Breast epithelium (tissue), 4 donors: Measurements from ENCODE around the gene PRR12. TPM values are rescaled to one million over a fixed set of nuclear protein-coding genes. Genes with fewer than 3 reads are reported as not detected.

Source experiments
- DNase-seq, 2 donors: peaks; one replicate each; pipeline ENCODE4 v3.0.0-alpha.2; 2019; ENCODE audit warnings: low spot score in 2 of 2
- H3K27ac ChIP-seq, 2 donors: fragments of 200-600 bp; sonication (generic) in 1 of 2; one replicate each; pipeline ENCODE4 v1.5.1; 2016 to 2019; ENCODE audit warnings: mild to moderate bottlenecking in 1 of 2
- H3K27me3 ChIP-seq, 2 donors: fragments of 200-600 bp; sonication (generic) in 1 of 2; one replicate each; pipeline versions ENCODE4 v1.5.1 to v1.6.0; 2017 to 2019; ENCODE audit warnings: control low read depth in 1 of 2, mild to moderate bottlenecking in 1 of 2
- H3K36me3 ChIP-seq: fragments of 200-600 bp; one replicate; pipeline ENCODE4 v1.5.1; 2019
- H3K4me1 ChIP-seq, 2 donors: fragments of 200-600 bp; sonication (generic); one replicate each; pipeline ENCODE4 v1.5.1; 2016 to 2019; ENCODE audit warnings: control low read depth in 1 of 2
- H3K4me3 ChIP-seq, 3 donors: fragments of 200-600 bp; sonication (generic); 1 replicate in 2 of 3; 2 replicates in 1 of 3; pipeline ENCODE4 v1.5.1; 2016 to 2019; ENCODE audit warnings: mild to moderate bottlenecking in 3 of 3, moderate library complexity in 2 of 3
- H3K9me3 ChIP-seq, 2 donors: fragments of 200-600 bp; sonication (generic) in 1 of 2; one replicate each; pipeline ENCODE4 v1.5.1; 2016 to 2019; ENCODE audit warnings: control low read depth in 1 of 2
- POLR2A ChIP-seq: fragments of 450-650 bp; IDR thresholded peaks from one replicate; pipeline ENCODE4 v1.6.1; 2016; ENCODE audit warnings: antibody characterized with exemption, mild to moderate bottlenecking, moderate library complexity
- POLR2AphosphoS5 ChIP-seq, 3 donors: sonication (generic); formaldehyde crosslinking; IDR thresholded peaks; one replicate each; pipeline ENCODE4 v1.6.1; 2017; ENCODE audit warnings: antibody characterized with exemption in 3 of 3
- intact Hi-C: fragments of 100-400 bp; cut with DNase I; formaldehyde crosslinking; loops from one replicate; pipeline ENCODE4 v1.15.1; 2023; ENCODE audit warnings: low total_unique reads
- total RNA-seq, 3 donors: library from RNA; depleted of rRNA; stranded (reverse); fragments of >200 nt; gene quantifications; one replicate each; pipeline ENCODE4 v1.1.0, GENCODE V29; 2016
- TF ChIP-seq, protein P1 (sequence below), 3 donors: fragments of 450-650 bp; IDR thresholded peaks; one replicate each; pipeline ENCODE4 v1.5.1; 2016 to 2017; ENCODE audit warnings: antibody characterized with exemption in 3 of 3, mild to moderate bottlenecking in 3 of 3, moderate library complexity in 3 of 3

PRR12 gene
- total RNA-seq, 3 donors from 2014 or later, result 6.2 to 8.8 (median 6.3) TPM

DNA sequence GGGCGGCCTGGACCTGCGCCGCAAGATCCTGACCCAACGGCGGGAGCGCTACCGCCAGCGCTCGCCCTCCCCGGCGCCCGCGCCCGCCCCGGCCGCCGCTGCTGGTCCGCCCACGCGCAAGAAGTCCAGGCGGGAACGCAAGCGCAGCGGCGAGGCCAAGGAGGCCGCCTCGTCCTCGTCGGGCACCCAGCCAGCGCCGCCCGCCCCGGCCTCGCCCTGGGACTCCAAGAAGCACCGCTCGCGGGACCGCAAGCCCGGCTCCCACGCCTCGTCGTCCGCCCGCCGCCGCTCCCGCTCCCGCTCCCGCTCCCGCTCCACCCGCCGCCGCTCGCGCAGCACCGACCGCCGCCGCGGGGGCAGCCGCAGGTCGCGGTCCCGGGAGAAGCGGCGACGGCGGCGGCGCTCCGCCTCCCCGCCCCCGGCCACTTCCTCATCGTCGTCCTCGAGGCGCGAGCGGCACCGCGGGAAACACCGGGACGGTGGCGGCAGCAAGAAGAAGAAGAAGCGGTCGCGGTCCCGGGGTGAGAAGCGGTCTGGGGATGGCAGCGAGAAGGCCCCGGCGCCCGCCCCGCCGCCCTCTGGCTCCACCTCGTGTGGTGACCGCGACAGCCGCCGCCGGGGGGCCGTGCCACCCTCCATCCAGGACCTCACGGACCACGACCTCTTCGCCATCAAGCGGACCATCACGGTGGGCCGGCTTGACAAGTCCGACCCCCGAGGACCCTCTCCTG lies 61.0 kb downstream of the PRR12 start:
- DNase-seq, result no peak
- H3K4me1 ChIP-seq, result no peaks in the 10 kb centered on the region
- H3K4me3 ChIP-seq, result no peak overlapping the region
- peaks cover 16% of the 10 kb centered on the region for H3K36me3 ChIP-seq
- TF ChIP-seq POLR2AphosphoS5 (IDR thresholded peaks at IDR 0.05) (no peak), POLR2A (no peak)
- TF ChIP-seq, protein P1, sequence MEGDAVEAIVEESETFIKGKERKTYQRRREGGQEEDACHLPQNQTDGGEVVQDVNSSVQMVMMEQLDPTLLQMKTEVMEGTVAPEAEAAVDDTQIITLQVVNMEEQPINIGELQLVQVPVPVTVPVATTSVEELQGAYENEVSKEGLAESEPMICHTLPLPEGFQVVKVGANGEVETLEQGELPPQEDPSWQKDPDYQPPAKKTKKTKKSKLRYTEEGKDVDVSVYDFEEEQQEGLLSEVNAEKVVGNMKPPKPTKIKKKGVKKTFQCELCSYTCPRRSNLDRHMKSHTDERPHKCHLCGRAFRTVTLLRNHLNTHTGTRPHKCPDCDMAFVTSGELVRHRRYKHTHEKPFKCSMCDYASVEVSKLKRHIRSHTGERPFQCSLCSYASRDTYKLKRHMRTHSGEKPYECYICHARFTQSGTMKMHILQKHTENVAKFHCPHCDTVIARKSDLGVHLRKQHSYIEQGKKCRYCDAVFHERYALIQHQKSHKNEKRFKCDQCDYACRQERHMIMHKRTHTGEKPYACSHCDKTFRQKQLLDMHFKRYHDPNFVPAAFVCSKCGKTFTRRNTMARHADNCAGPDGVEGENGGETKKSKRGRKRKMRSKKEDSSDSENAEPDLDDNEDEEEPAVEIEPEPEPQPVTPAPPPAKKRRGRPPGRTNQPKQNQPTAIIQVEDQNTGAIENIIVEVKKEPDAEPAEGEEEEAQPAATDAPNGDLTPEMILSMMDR (IDR thresholded peaks at IDR 0.05), result no peak
- no peak overlapping the region for H3K27ac ChIP-seq
- intact Hi-C loops, result no loop called here
- H3K27me3 ChIP-seq, result no peaks in the 10 kb centered on the region
- no peaks in the 10 kb centered on the region for H3K9me3 ChIP-seq

- intact Hi-C loops, result no loop called here
Observed at GRCh38 chr19:49652551-49653465, 61.8 kb downstream of the PRR12 start.

DNA sequence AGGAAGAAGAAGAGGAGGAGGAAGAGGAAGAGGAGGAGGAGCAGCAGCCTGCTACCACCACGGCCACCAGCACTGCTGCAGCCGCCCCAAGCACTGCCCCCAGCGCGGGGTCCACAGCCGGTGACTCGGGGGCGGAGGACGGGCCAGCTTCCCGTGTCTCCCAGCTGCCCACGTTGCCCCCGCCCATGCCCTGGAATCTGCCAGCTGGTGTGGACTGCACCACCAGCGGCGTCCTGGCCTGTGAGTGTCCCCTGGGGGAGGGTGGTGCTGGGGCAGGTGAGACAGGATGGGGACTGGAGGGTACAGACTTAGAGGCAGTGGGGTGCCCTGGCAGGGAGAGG lies 62.5 kb downstream of the PRR12 start:
- no peak overlapping the region for H3K27ac ChIP-seq
- intact Hi-C loops, result no loop called here
- no peak overlapping the region for H3K4me3 ChIP-seq
- H3K9me3 ChIP-seq, result no peaks in the 10 kb centered on the region
- H3K4me1 ChIP-seq, result no peaks in the 10 kb centered on the region
- no peaks in the 10 kb centered on the region for H3K27me3 ChIP-seq
- DNase-seq, result no peak
- peaks cover 16% of the 10 kb centered on the region for H3K36me3 ChIP-seq
- TF ChIP-seq, protein P1 (IDR thresholded peaks at IDR 0.05), result no peak
- no peak for TF ChIP-seq POLR2A
- TF ChIP-seq POLR2AphosphoS5 (IDR thresholded peaks at IDR 0.05), result no peak

More at GRCh38 chr19:49652551-49653465, 61.8 kb downstream of the PRR12 start:
- no peak for TF ChIP-seq POLR2A
- TF ChIP-seq, protein P1 (IDR thresholded peaks at IDR 0.05), result no peak
- no peak for TF ChIP-seq POLR2AphosphoS5 (IDR thresholded peaks at IDR 0.05)
- Histone ChIP-seq H3K9me3 (no peaks in the 10 kb centered on the region), H3K4me3 (no peak overlapping the region), H3K27me3 (no peaks in the 10 kb centered on the region), H3K27ac (no peak overlapping the region), H3K4me1 (no peaks in the 10 kb centered on the region), H3K36me3 (peaks cover 16% of the 10 kb centered on the region)
- DNase-seq, result no peak

DNA sequence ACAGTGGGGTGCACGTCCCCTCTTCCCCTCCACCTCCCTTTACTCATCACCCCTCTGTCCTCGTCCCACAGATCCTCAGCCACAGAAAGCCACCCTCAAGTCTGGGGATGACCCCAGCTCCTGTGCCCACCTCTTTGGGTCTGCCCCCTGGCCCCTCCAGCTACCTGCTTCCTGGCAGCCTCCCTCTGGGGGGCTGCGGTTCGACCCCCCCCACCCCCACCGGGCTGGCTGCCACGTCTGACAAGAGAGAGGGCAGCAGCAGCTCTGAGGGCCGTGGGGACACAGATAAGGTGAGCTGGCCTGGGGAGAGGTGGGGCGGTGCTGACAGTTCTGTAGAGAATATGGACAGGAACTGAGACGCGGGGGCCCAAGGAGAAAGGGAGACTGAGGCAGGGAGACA lies 63.6 kb downstream of the PRR12 start:
- TF ChIP-seq, protein P1 (IDR thresholded peaks at IDR 0.05), result no peak
- TF ChIP-seq POLR2A (no peak), POLR2AphosphoS5 (IDR thresholded peaks at IDR 0.05) (no peak)
- no peaks in the 10 kb centered on the region for H3K27me3 ChIP-seq
- H3K27ac ChIP-seq, result no peak overlapping the region
- no peak overlapping the region for H3K4me3 ChIP-seq
- peaks cover 16% of the 10 kb centered on the region for H3K36me3 ChIP-seq
- no peaks in the 10 kb centered on the region for H3K9me3 ChIP-seq
- no peaks in the 10 kb centered on the region for H3K4me1 ChIP-seq
- intact Hi-C loops, result loop anchor here (1.0 kb wide), 1 partner anchor 17 kb away; no protein-coding TSS in a partner anchor
- no peak for DNase-seq
